GM06990 (cell line): Measurements from ENCODE around the gene MCF2L.
"Not testable (repeated sequence)": the region's sequence is repeated elsewhere in the genome, so short reads cannot be mapped to it uniquely, and the experiment has no call there.

Source experiments
- DNase-seq: peaks from one replicate; pipeline ENCODE4 v3.0.0-alpha.2; 2011; ENCODE audit not compliant: insufficient read length; ENCODE audit errors: extremely low read depth
- H3K27me3 ChIP-seq: replicated peaks from 2 replicates; pipeline ENCODE4 v1.6.0; 2011; ENCODE audit warnings: low read length; ENCODE audit not compliant: control insufficient read depth, insufficient read depth
- H3K36me3 ChIP-seq: 2 replicates; pipeline ENCODE4 v1.5.1; 2011; ENCODE audit warnings: low read length; ENCODE audit not compliant: control insufficient read depth, insufficient read depth
- H3K4me3 ChIP-seq: replicated peaks from 2 replicates; pipeline ENCODE4 v1.5.1; 2011; ENCODE audit warnings: low read depth, mild to moderate bottlenecking, control low read depth, low read length
- CTCF ChIP-seq: IDR thresholded peaks from 2 replicates; pipeline ENCODE4 v1.5.1; 2011; ENCODE audit warnings: low read length, control low read depth, mild to moderate bottlenecking, inconsistent platforms; ENCODE audit not compliant: insufficient read depth, poor library complexity, severe bottlenecking

MCF2L gene

GRCh38 chr13:112941765-112942164 lies 27.2 kb upstream of the MCF2L start:
- DNase-seq: not testable (repeated sequence)

GRCh38 chr13:112942689-112943308 lies 26.2 kb upstream of the MCF2L start:
- peak; percentile 96 for TF ChIP-seq CTCF
- DNase-seq: peak; percentile 72
- Histone ChIP-seq H3K4me3 (no peak overlapping the region; the same call in 1 of the 2 replicates), H3K27me3 (no peaks in the 10 kb centered on the region; the same call in 1 of the 2 replicates), H3K36me3 (no peaks in the 10 kb centered on the region)

More at GRCh38 chr13:112941765-112942164, 27.2 kb upstream of the MCF2L start:
- H3K4me3 ChIP-seq, H3K36me3 ChIP-seq, H3K27me3 ChIP-seq: not testable (repeated sequence)
- peak; percentile 15 for TF ChIP-seq CTCF

- H3K27me3 ChIP-seq: no peaks in the 10 kb centered on the region; the same call in 1 of the 2 replicates
- peak overlapping the region; percentile 51 for H3K4me3 ChIP-seq
- no peaks in the 10 kb centered on the region for H3K36me3 ChIP-seq
- DNase-seq: peak; percentile 28
- no peak for TF ChIP-seq CTCF
Measured at GRCh38 chr13:112943309-112944125, 25.5 kb upstream of the MCF2L start.

- no peaks in the 10 kb centered on the region for H3K36me3 ChIP-seq
- TF ChIP-seq CTCF: no peak
- no peaks in the 10 kb centered on the region; the same call in 1 of the 2 replicates for H3K27me3 ChIP-seq
- DNase-seq: no peak
- H3K4me3 ChIP-seq: no peak overlapping the region
Measured at GRCh38 chr13:112947796-112948195, 21.2 kb upstream of the MCF2L start.

GRCh38 chr13:112951674-112952371 lies 17.2 kb upstream of the MCF2L start:
- H3K27me3 ChIP-seq: peaks cover 2% of the 10 kb centered on the region
- no peaks in the 10 kb centered on the region for H3K36me3 ChIP-seq
- no peak for TF ChIP-seq CTCF
- no peak overlapping the region for H3K4me3 ChIP-seq
- no peak for DNase-seq
